A549 treated with AZD9567 at 1 μM for 4 hours (cell line): ENCODE measurements around the gene RETREG1. TPM values are rescaled to one million over a fixed set of nuclear protein-coding genes. Genes with fewer than 3 reads are reported as not detected.

Experiments
- total RNA-seq: library from RNA; stranded (reverse); fragments of 200-300 nt; extraction: Qiagen RNA extraction; gene quantifications from 5 replicates; pipeline ENCODE4 v1.2.3, GENCODE V29; 2022; ENCODE audit not compliant: insufficient read depth

RETREG1 gene
- total RNA-seq, result 2.3 to 9.5 TPM (median 3.3 TPM) in 5 replicates

DNA sequence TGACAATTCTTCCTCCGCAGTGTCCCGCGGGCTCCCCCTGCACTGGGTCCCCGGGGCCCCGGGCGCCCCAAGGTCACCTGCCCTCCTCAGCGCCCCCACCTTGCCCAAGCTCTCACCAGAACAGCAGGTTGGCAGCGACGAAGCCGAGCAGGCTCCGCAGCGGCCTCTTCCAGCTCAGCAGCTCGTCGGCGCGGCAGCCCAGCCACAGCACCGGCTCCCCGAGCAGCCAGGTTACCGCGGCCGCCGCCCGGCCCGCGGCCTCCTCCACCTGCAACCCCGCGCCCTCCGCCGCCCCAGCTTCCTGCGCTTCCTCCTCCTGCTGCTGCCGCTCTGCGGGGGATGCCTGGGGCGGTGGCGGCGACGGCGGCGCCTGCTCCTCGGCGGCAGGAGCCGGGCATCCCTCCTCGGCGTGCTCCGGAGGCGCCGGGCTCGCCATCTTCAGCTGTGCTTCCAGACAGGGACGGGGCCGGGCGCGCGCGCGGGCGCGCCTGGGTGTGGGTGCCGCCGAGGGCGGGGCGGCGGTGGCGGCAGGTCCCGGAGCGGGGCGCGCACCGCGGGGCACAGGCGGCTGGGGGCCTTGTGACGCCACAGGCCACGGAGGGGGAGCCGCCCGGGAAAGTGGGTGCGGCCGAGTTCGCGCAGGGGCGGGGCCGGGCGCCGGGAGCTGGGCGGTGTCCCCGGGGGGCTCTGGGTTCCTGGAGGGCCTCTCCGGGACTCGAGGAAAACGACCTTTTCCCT is at the start of gene RETREG1:
Gene RETREG1, minus strand, starts transcription at position 462 of the 738 bp plus-strand sequence. Its CDS starts 26 bp downstream, at position 436.

DNA sequence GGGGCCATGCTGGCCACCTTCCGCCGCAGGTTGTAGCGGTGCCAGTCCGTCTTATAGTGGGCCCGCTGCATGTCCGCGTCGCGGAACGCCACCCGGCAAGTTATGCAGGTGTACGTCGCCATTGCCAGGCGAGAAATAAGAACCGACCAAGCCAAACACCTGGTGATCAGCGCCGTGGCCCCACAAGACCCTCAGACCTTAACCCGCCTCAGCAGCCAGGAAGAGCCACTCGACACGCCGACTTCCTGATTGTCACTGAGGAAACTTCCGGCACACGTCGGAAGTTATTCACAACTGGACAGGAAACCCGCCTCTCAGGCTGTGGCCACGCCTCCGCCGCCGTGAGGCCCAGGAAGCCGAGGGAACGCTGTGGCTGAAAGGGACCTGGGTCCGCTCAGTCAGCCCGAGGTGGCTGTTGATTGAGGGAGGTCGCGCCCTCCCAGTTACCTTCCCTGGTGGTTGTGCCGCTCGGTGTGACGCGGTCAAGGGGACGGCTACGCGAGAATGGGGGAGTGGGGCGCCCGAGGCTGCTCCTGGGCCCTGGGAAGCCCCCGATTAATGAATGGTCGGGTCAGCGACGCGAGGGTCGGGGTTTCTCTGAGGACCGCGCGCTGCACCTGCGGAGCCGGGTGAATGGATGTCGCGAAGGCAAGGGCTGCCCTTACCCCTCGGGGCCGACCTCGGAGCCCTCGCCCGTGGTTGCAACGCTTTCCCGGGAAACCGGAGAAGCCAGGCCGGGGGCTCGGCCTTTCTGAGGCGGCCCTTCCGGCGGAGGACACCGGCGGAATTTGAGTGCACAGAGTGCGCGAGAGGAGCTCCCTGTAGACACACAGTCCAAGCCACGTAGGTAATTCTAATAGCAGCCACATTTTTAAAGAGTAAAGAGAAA is 151.0 kb downstream of the RETREG1 start, which contains the start of gene ZNF622:
Gene ZNF622, minus strand, starts transcription at position 257 of the 889 bp plus-strand sequence. Its CDS starts 135 bp downstream, at position 122.

Other genes with a start within 250 kb of the RETREG1 start
- gene ZNF622, start 151.2 kb downstream of the RETREG1 start, total RNA-seq, result 54.4 to 60.6 TPM (median 59.1 TPM) in 5 replicates